Measurements from ENCODE around the gene TMEM270. TPM values are rescaled to one million over a fixed set of nuclear protein-coding genes. Genes with fewer than 3 reads are reported as not detected.

TMEM270 gene
- polyA plus RNA-seq, 1 donor from 2014 or later: not detected

DNA sequence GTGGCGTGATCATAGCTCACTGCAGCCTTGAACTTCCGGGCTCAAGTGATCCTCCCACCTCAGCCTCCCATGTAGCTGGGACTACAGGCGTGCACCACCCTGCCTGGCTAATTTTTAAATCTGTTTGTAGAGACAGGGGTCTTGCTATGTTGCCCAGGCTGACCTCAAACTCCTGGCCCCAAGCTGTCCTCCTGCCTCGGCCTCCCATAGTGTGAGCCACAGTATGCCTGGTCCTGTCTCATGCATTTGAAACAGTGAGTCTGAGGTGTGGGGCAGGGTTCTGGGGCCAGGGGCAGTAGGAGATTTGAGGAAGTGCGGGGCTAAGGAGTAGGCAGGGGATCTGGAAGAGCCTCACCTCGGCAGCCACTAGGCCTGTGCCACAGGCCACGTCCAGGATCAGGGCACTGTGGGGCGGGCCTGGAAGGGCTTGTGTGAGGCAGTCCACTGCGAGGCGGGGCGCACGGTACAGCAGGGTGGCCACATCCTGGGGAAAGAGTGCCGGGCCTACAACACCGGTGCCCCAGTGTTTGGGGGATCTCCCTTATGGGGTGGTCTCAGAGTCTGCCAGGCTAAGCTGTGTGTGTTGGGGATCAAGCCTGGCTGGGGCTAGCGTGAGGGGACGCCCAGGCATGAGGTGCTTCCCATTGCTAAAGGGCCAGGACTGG lies 20.1 kb upstream of the TMEM270 start:
- Histone ChIP-seq H3K4me3 (ENCODE audit: low read length) (no peak overlapping the region), H3K27ac (ENCODE audit: low read length) (no peak overlapping the region), H3K36me3 (ENCODE audit: insufficient read depth, low read length) (no peaks in the 10 kb centered on the region), H3F3A (ENCODE audit: insufficient read depth, low read length, poor library complexity, severe bottlenecking) (no peaks in the 10 kb centered on the region), H2AFZ (ENCODE audit: low read depth, low read length) (no peak overlapping the region), H3K9me2 (ENCODE audit: insufficient read depth, low read length) (no peaks in the 10 kb centered on the region), H3K79me2 (replicated peaks; ENCODE audit: insufficient read depth, low read length) (no peaks in the 10 kb centered on the region), H3K27me3 (ENCODE audit: insufficient read depth, low read depth, low read length) (no peaks in the 10 kb centered on the region), H3K4me2 (ENCODE audit: low read length) (no peak overlapping the region), H4K20me1 (ENCODE audit: insufficient read depth) (no peaks in the 10 kb centered on the region), H3K9ac (ENCODE audit: low read length) (no peak overlapping the region), H3K9me3 (ENCODE audit: low read length) (no peaks in the 10 kb centered on the region)
- no peak for TF ChIP-seq MXI1 (conservative IDR thresholded peaks at IDR 0.05; ENCODE audit: poor library complexity, severe bottlenecking)
- TF ChIP-seq EP300 (conservative IDR thresholded peaks at IDR 0.05; ENCODE audit: poor library complexity, severe bottlenecking): no peak
- TF ChIP-seq, protein P1, sequence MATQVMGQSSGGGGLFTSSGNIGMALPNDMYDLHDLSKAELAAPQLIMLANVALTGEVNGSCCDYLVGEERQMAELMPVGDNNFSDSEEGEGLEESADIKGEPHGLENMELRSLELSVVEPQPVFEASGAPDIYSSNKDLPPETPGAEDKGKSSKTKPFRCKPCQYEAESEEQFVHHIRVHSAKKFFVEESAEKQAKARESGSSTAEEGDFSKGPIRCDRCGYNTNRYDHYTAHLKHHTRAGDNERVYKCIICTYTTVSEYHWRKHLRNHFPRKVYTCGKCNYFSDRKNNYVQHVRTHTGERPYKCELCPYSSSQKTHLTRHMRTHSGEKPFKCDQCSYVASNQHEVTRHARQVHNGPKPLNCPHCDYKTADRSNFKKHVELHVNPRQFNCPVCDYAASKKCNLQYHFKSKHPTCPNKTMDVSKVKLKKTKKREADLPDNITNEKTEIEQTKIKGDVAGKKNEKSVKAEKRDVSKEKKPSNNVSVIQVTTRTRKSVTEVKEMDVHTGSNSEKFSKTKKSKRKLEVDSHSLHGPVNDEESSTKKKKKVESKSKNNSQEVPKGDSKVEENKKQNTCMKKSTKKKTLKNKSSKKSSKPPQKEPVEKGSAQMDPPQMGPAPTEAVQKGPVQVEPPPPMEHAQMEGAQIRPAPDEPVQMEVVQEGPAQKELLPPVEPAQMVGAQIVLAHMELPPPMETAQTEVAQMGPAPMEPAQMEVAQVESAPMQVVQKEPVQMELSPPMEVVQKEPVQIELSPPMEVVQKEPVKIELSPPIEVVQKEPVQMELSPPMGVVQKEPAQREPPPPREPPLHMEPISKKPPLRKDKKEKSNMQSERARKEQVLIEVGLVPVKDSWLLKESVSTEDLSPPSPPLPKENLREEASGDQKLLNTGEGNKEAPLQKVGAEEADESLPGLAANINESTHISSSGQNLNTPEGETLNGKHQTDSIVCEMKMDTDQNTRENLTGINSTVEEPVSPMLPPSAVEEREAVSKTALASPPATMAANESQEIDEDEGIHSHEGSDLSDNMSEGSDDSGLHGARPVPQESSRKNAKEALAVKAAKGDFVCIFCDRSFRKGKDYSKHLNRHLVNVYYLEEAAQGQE (IDR thresholded peaks at IDR 0.05; ENCODE audit: borderline replicate concordance): no peak
- TF ChIP-seq EZH2 (IDR thresholded peaks at IDR 0.05; ENCODE audit: borderline replicate concordance, insufficient read depth, low read length, poor library complexity, severe bottlenecking): no peak
- no peak for TF ChIP-seq SMC3 (conservative IDR thresholded peaks at IDR 0.05; ENCODE audit: poor library complexity)
- TF ChIP-seq, protein P2, sequence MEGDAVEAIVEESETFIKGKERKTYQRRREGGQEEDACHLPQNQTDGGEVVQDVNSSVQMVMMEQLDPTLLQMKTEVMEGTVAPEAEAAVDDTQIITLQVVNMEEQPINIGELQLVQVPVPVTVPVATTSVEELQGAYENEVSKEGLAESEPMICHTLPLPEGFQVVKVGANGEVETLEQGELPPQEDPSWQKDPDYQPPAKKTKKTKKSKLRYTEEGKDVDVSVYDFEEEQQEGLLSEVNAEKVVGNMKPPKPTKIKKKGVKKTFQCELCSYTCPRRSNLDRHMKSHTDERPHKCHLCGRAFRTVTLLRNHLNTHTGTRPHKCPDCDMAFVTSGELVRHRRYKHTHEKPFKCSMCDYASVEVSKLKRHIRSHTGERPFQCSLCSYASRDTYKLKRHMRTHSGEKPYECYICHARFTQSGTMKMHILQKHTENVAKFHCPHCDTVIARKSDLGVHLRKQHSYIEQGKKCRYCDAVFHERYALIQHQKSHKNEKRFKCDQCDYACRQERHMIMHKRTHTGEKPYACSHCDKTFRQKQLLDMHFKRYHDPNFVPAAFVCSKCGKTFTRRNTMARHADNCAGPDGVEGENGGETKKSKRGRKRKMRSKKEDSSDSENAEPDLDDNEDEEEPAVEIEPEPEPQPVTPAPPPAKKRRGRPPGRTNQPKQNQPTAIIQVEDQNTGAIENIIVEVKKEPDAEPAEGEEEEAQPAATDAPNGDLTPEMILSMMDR (IDR thresholded peaks at IDR 0.05; ENCODE audit: poor library complexity, severe bottlenecking): no peak
- no peak for TF ChIP-seq RAD21 (conservative IDR thresholded peaks at IDR 0.05)
- TF ChIP-seq POLR2AphosphoS5 (IDR thresholded peaks at IDR 0.05): no peak
- no peak for TF ChIP-seq TAF1 (IDR thresholded peaks at IDR 0.05; ENCODE audit: low read depth)

DNA sequence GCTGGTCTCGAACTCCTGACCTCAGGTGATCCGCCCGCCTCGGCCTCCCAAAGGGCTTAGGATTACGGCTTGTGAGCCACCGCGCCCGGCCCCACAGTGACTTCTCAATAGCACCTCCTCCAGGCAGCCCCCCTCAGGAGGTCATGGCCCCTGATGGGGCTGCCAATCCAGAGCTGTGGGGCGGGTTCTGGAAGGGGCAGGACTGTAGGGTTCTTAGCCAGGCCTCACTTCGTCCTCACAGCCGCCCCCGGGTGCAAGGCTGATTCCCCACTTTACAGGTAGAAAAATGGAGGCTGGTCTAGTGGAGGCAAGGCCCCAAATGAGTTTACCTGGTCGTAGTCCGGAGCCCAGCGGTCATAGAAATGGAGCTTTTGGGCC lies 19.3 kb upstream of the TMEM270 start:
- TF ChIP-seq SMC3 (conservative IDR thresholded peaks at IDR 0.05; ENCODE audit: poor library complexity) (no peak), TAF1 (IDR thresholded peaks at IDR 0.05; ENCODE audit: low read depth) (no peak), RAD21 (conservative IDR thresholded peaks at IDR 0.05) (no peak), EZH2 (IDR thresholded peaks at IDR 0.05; ENCODE audit: borderline replicate concordance, insufficient read depth, low read length, poor library complexity, severe bottlenecking) (no peak), MXI1 (conservative IDR thresholded peaks at IDR 0.05; ENCODE audit: poor library complexity, severe bottlenecking) (no peak), EP300 (conservative IDR thresholded peaks at IDR 0.05; ENCODE audit: poor library complexity, severe bottlenecking) (no peak), POLR2AphosphoS5 (IDR thresholded peaks at IDR 0.05) (no peak)
- TF ChIP-seq, protein P2 (IDR thresholded peaks at IDR 0.05; ENCODE audit: poor library complexity, severe bottlenecking): no peak
- TF ChIP-seq, protein P1 (IDR thresholded peaks at IDR 0.05; ENCODE audit: borderline replicate concordance): no peak
- H3K27ac ChIP-seq (ENCODE audit: low read length): no peak overlapping the region

More for the DNA sequence above, 19.3 kb upstream of the TMEM270 start:
- Histone ChIP-seq H3K4me2 (ENCODE audit: low read length) (no peak overlapping the region), H3K27me3 (ENCODE audit: insufficient read depth, low read depth, low read length) (no peaks in the 10 kb centered on the region), H3K9me2 (ENCODE audit: insufficient read depth, low read length) (no peaks in the 10 kb centered on the region), H3K9me3 (ENCODE audit: low read length) (no peaks in the 10 kb centered on the region), H3F3A (ENCODE audit: insufficient read depth, low read length, poor library complexity, severe bottlenecking) (no peaks in the 10 kb centered on the region), H3K9ac (ENCODE audit: low read length) (no peak overlapping the region), H4K20me1 (ENCODE audit: insufficient read depth) (no peaks in the 10 kb centered on the region), H3K4me3 (ENCODE audit: low read length) (peak overlapping the region; percentile 83), H2AFZ (ENCODE audit: low read depth, low read length) (no peak overlapping the region), H3K79me2 (replicated peaks; ENCODE audit: insufficient read depth, low read length) (no peaks in the 10 kb centered on the region), H3K36me3 (ENCODE audit: insufficient read depth, low read length) (no peaks in the 10 kb centered on the region)

Measured in neural cell (in vitro differentiated cells).